Measurements from ENCODE around the gene CNIH2.

CNIH2 gene

DNA sequence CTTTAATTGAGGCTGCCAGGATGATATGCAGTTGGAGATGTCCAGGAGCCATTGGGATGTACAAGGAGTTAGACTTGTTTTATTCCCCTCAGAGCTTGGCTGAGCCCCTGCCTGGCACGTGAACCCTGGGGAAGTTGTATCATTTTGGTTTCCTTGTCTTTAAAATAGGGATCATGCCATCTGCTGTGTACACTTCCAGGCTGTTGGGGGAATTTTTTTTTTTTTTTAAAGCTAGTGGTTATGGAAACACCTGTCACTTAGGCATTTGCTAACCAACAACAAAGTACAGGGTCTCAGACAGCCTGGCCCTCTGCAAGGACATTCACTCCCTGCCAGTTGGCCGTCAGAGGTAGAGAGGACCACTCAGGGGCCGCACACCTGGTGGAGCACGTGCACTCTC lies 18.0 kb upstream of the CNIH2 start:
- H3K27ac ChIP-seq (ENCODE audit: low read length): no peak overlapping the region
- H3K27me3 ChIP-seq (ENCODE audit: low read depth, low read length): no peaks in the 10 kb centered on the region
- no peak overlapping the region for H3K4me3 ChIP-seq (ENCODE audit: low read depth in 1 of 2, low read length in 2 of 2)
- peaks cover 9 to 38% of the 10 kb centered on the region in 2 donors for H3K36me3 ChIP-seq (ENCODE audit: control insufficient read depth in 1 of 2, insufficient read depth in 2 of 2, low read length in 2 of 2)
- peaks cover 0 to 18% of the 10 kb centered on the region in 2 donors for H3K4me1 ChIP-seq (ENCODE audit: control insufficient read depth in 1 of 2, insufficient read depth in 2 of 2, low read length in 2 of 2)
- H3K9me3 ChIP-seq (ENCODE audit: control insufficient read depth in 1 of 2, low read length in 2 of 2): no peaks in the 10 kb centered on the region

DNA sequence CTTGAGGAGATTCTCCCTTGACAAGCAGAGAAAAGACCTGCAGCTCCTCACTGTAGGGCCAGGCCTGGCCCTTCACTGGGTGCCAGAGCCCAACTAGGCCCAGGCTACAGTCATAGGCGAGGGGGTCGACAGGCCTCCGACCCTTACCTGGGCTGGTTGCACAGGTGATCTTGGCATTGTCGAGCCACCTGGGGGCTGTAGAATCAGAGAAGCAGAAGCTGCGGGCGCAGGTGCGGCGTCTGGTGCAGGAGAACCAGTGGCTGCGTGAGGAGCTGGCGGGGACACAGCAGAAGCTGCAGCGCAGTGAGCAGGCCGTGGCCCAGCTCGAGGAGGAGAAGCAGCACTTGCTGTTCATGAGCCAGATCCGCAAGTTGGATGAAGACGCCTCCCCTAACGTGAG lies 16.4 kb upstream of the CNIH2 start:
- peaks cover 0 to 21% of the 10 kb centered on the region in 2 donors for H3K4me1 ChIP-seq (ENCODE audit: control insufficient read depth in 1 of 2, insufficient read depth in 2 of 2, low read length in 2 of 2)
- H3K4me3 ChIP-seq (ENCODE audit: low read depth in 1 of 2, low read length in 2 of 2): no peak overlapping the region
- no peaks in the 10 kb centered on the region for H3K9me3 ChIP-seq (ENCODE audit: control insufficient read depth in 1 of 2, low read length in 2 of 2)
- H3K27ac ChIP-seq (ENCODE audit: low read length): no peak overlapping the region
- no peaks in the 10 kb centered on the region for H3K27me3 ChIP-seq (ENCODE audit: low read depth, low read length)
- H3K36me3 ChIP-seq (ENCODE audit: control insufficient read depth in 1 of 2, insufficient read depth in 2 of 2, low read length in 2 of 2): peaks cover 9 to 48% of the 10 kb centered on the region in 2 donors

DNA sequence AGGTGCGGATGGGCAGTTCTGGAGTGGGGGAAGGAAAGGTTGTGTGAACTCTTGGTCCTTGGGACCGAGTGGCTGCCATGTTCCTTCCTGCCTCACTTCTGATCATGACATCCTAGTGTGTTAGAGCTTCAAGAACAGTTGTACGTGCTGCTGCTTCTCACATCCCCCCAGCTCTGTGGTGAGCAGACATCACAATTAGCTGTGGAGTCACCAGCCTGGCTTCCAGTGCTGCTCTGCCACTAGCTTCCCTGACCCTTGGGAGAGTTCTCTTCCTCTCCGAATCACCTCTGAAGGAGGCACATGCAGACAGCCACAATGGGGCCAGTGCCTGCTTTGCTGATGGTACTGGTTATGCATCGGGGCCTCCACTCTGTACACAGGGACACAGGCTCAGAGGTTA lies 15.8 kb upstream of the CNIH2 start:
- Histone ChIP-seq H3K9me3 (ENCODE audit: control insufficient read depth in 1 of 2, low read length in 2 of 2) (no peaks in the 10 kb centered on the region), H3K27me3 (ENCODE audit: low read depth, low read length) (no peaks in the 10 kb centered on the region), H3K4me3 (ENCODE audit: low read depth in 1 of 2, low read length in 2 of 2) (no peak overlapping the region), H3K4me1 (ENCODE audit: control insufficient read depth in 1 of 2, insufficient read depth in 2 of 2, low read length in 2 of 2) (peaks cover 0 to 24% of the 10 kb centered on the region in 2 donors), H3K36me3 (ENCODE audit: control insufficient read depth in 1 of 2, insufficient read depth in 2 of 2, low read length in 2 of 2) (peaks cover 9 to 48% of the 10 kb centered on the region in 2 donors), H3K27ac (ENCODE audit: low read length) (no peak overlapping the region)

DNA sequence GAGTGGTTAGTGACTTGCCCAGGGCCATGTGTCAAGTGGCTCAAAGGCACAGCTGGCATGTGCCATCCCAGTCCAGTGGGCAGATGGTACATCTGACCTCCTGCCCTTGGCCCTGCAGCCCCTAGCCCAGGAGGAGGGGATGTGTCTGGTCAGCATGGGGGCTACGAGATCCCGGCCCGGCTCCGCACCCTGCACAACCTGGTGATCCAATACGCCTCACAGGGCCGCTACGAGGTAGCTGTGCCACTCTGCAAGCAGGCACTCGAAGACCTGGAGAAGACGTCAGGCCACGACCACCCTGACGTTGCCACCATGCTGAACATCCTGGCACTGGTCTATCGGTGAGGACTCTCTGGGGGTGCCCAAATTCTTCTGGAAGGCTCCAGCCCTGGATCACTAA lies 15.3 kb upstream of the CNIH2 start:
- H3K4me1 ChIP-seq (ENCODE audit: control insufficient read depth in 1 of 2, insufficient read depth in 2 of 2, low read length in 2 of 2): peaks cover 0 to 25% of the 10 kb centered on the region in 2 donors
- no peaks in the 10 kb centered on the region for H3K9me3 ChIP-seq (ENCODE audit: control insufficient read depth in 1 of 2, low read length in 2 of 2)
- no peaks in the 10 kb centered on the region for H3K27me3 ChIP-seq (ENCODE audit: low read depth, low read length)
- H3K36me3 ChIP-seq (ENCODE audit: control insufficient read depth in 1 of 2, insufficient read depth in 2 of 2, low read length in 2 of 2): peaks cover 9 to 48% of the 10 kb centered on the region in 2 donors
- no peak overlapping the region for H3K27ac ChIP-seq (ENCODE audit: low read length)
- H3K4me3 ChIP-seq (ENCODE audit: low read depth in 1 of 2, low read length in 2 of 2): no peak overlapping the region

DNA sequence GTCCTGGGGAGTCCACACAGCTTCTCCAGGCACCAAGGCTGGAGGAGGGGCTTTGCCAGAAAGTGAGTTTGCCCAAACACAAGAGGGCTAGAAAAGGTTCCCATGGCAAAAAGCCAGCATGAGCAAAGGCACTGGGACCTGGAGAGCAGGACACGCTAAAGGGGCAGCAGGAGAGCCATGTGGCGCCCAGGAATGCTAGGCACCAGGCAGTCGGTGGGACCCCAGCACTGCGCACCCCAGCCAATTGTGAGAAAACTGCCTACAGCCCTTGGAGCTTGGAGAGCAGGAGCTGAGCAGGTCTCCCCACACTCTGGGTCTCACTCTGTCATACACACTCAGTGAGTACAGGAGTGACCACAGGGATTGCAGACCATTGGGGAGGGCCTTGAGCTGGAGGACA lies 14.7 kb upstream of the CNIH2 start:
- Histone ChIP-seq H3K27me3 (ENCODE audit: low read depth, low read length) (no peaks in the 10 kb centered on the region), H3K9me3 (ENCODE audit: control insufficient read depth in 1 of 2, low read length in 2 of 2) (no peaks in the 10 kb centered on the region), H3K4me1 (ENCODE audit: control insufficient read depth in 1 of 2, insufficient read depth in 2 of 2, low read length in 2 of 2) (peaks cover 0 to 22% of the 10 kb centered on the region in 2 donors), H3K36me3 (ENCODE audit: control insufficient read depth in 1 of 2, insufficient read depth in 2 of 2, low read length in 2 of 2) (peaks cover 9 to 48% of the 10 kb centered on the region in 2 donors), H3K4me3 (ENCODE audit: low read depth in 1 of 2, low read length in 2 of 2) (no peak overlapping the region), H3K27ac (ENCODE audit: low read length) (no peak overlapping the region)

DNA sequence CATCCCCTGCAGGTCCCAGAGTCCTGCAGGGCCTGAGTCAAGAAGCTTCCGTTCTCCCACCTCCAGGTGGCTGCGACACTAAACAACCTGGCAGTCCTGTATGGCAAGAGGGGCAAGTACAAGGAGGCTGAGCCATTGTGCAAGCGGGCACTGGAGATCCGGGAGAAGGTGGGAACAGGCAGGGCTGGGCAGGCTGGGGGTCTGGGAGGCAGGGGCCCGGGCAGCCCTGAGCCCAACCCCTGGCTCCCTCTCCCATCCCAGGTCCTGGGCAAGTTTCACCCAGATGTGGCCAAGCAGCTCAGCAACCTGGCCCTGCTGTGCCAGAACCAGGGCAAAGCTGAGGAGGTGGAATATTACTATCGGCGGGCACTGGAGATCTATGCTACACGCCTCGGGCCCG lies 14.2 kb upstream of the CNIH2 start:
- Histone ChIP-seq H3K4me1 (ENCODE audit: control insufficient read depth in 1 of 2, insufficient read depth in 2 of 2, low read length in 2 of 2) (peaks cover 0 to 18% of the 10 kb centered on the region in 2 donors), H3K36me3 (ENCODE audit: control insufficient read depth in 1 of 2, insufficient read depth in 2 of 2, low read length in 2 of 2) (peaks cover 9 to 48% of the 10 kb centered on the region in 2 donors), H3K4me3 (ENCODE audit: low read depth in 1 of 2, low read length in 2 of 2) (no peak overlapping the region), H3K27ac (ENCODE audit: low read length) (no peak overlapping the region), H3K9me3 (ENCODE audit: control insufficient read depth in 1 of 2, low read length in 2 of 2) (no peaks in the 10 kb centered on the region), H3K27me3 (ENCODE audit: low read depth, low read length) (no peaks in the 10 kb centered on the region)

DNA sequence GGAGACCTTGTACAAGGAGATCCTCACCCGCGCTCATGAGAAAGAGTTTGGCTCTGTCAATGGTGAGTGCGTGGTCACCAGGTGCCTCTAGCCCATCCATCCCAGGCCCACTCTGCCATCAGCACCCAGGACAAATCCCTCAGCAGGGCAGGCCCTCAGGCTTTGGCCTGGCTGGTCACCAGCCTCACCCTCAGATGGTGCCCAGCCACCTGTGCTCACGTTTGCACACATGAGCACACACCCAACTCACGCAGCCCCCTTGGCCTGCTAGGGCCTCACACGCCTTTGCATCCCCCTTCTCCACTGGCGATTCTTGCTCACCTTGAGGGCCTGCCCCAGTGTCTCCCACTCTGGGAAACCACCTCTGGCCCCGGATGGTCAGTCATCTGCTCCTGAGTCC lies 13.6 kb upstream of the CNIH2 start:
- H3K27me3 ChIP-seq (ENCODE audit: low read depth, low read length): no peaks in the 10 kb centered on the region
- no peak overlapping the region for H3K4me3 ChIP-seq (ENCODE audit: low read depth in 1 of 2, low read length in 2 of 2)
- H3K9me3 ChIP-seq (ENCODE audit: control insufficient read depth in 1 of 2, low read length in 2 of 2): no peaks in the 10 kb centered on the region
- H3K36me3 ChIP-seq (ENCODE audit: control insufficient read depth in 1 of 2, insufficient read depth in 2 of 2, low read length in 2 of 2): peaks cover 9 to 48% of the 10 kb centered on the region in 2 donors
- H3K4me1 ChIP-seq (ENCODE audit: control insufficient read depth in 1 of 2, insufficient read depth in 2 of 2, low read length in 2 of 2): peaks cover 0 to 15% of the 10 kb centered on the region in 2 donors
- no peak overlapping the region for H3K27ac ChIP-seq (ENCODE audit: low read length)

DNA sequence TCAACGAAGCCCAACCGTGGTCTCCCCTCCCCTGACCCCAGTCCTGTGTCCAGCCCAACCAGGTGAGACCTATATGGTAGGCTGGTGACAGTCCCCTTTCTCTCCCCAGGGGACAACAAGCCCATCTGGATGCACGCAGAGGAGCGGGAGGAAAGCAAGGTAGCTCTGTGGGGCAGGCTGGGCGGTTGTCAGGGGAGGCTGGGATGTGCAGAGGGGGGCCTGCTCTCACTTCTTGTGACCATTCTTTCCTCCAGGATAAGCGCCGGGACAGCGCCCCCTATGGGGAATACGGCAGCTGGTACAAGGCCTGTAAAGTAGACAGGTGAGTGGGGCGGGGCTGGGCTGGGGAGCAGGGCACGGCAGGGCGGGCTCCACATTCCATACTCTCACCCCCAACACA lies 13.1 kb upstream of the CNIH2 start:
- Histone ChIP-seq H3K4me1 (ENCODE audit: control insufficient read depth in 1 of 2, insufficient read depth in 2 of 2, low read length in 2 of 2) (peaks cover 0 to 20% of the 10 kb centered on the region in 2 donors), H3K27me3 (ENCODE audit: low read depth, low read length) (no peaks in the 10 kb centered on the region), H3K27ac (ENCODE audit: low read length) (no peak overlapping the region), H3K36me3 (ENCODE audit: control insufficient read depth in 1 of 2, insufficient read depth in 2 of 2, low read length in 2 of 2) (peaks cover 9 to 48% of the 10 kb centered on the region in 2 donors), H3K9me3 (ENCODE audit: control insufficient read depth in 1 of 2, low read length in 2 of 2) (no peaks in the 10 kb centered on the region), H3K4me3 (ENCODE audit: low read depth in 1 of 2, low read length in 2 of 2) (no peak overlapping the region)

DNA sequence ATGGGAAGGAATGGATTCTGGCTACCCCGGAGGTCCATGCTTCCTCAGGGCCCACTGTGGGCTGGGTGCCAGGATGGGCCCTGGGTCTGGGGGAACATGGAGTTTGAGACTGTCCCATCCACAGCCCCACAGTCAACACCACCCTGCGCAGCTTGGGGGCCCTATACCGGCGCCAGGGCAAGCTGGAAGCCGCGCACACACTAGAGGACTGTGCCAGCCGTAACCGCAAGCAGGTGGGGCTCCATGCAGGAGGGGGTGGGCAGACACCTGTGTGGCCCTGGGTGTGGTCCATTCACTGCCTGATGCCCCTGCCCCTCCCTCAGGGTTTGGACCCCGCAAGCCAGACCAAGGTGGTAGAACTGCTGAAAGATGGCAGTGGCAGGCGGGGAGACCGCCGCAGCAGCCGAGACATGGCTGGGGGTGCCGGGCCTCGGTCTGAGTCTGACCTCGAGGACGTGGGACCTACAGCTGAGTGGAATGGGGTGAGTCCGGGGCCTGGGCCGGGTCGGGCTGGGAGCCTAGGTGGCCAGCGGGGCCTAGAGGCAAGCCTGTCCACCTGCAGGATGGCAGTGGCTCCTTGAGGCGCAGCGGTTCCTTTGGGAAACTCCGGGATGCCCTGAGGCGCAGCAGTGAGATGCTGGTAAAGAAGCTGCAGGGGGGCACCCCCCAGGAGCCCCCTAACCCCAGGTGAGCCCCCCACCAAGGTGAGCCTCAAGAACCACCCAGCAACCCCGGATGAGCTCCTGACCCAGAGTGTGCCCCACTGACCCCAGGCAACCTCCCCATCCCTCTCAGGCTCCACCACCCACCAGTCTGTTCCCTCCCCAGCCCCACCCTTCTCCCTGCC lies 12.2 kb upstream of the CNIH2 start:
- Histone ChIP-seq H3K4me3 (ENCODE audit: low read depth in 1 of 2, low read length in 2 of 2) (no peak overlapping the region), H3K36me3 (ENCODE audit: control insufficient read depth in 1 of 2, insufficient read depth in 2 of 2, low read length in 2 of 2) (peaks cover 9 to 48% of the 10 kb centered on the region in 2 donors), H3K27me3 (ENCODE audit: low read depth, low read length) (no peaks in the 10 kb centered on the region), H3K27ac (ENCODE audit: low read length) (no peak overlapping the region), H3K4me1 (ENCODE audit: control insufficient read depth in 1 of 2, insufficient read depth in 2 of 2, low read length in 2 of 2) (peaks cover 0 to 28% of the 10 kb centered on the region in 2 donors), H3K9me3 (ENCODE audit: control insufficient read depth in 1 of 2, low read length in 2 of 2) (no peaks in the 10 kb centered on the region)

DNA sequence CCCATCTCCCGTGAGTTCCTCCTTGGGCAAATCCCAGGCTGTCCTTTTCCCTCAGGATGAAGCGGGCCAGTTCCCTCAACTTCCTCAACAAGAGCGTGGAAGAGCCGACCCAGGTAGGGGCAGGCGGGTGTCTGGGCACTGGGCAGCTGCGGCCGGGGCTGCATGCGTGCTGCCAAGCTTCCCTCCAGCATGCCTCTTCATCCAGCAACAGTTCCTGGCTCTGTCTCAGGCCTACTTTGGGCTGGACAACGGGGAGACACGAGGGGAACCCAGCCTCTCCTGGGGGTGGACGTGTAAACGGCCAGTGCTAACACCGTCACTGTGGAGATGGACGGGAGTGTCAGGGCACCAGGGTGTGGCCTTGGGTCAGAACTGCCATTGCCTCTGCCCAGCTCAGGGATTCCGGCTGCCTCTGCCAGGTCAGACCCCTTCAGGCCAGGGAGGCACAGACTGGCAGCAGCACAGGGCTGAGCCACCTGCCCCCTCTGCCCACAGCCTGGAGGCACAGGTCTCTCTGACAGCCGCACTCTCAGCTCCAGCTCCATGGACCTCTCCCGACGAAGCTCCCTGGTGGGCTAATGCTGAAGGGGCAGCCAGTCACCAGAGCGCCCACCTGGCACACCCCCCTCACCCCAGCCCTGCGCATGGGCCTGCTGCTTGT lies 11.5 kb upstream of the CNIH2 start:
- peaks cover 9 to 41% of the 10 kb centered on the region in 2 donors for H3K36me3 ChIP-seq (ENCODE audit: control insufficient read depth in 1 of 2, insufficient read depth in 2 of 2, low read length in 2 of 2)
- no peak overlapping the region for H3K27ac ChIP-seq (ENCODE audit: low read length)
- peaks cover 0 to 28% of the 10 kb centered on the region in 2 donors for H3K4me1 ChIP-seq (ENCODE audit: control insufficient read depth in 1 of 2, insufficient read depth in 2 of 2, low read length in 2 of 2)
- no peaks in the 10 kb centered on the region for H3K9me3 ChIP-seq (ENCODE audit: control insufficient read depth in 1 of 2, low read length in 2 of 2)
- peak overlapping the region in 1 of 2 donors; percentile 89 for H3K4me3 ChIP-seq (ENCODE audit: low read depth in 1 of 2, low read length in 2 of 2)
- H3K27me3 ChIP-seq (ENCODE audit: low read depth, low read length): no peaks in the 10 kb centered on the region

DNA sequence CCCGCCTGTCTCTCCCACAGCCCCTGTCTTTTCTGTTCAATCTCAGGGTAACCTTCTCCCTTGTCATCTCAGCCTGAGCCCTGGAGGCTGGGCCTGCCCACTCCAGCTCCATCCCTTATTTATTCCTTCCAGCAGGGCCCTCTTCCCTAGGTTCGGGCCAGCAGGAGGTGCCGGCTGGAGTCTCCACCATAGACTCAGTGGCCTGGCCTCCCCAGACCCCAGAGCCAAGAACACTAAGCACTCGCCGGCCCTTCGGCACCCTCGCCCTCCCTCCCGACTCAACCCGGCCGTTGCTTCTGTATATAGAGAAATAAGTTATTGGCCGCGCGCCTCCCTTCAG lies 11.0 kb upstream of the CNIH2 start:
- H3K9me3 ChIP-seq (ENCODE audit: control insufficient read depth in 1 of 2, low read length in 2 of 2): no peaks in the 10 kb centered on the region
- peak overlapping the region; percentile 44 to 89 for H3K4me3 ChIP-seq (ENCODE audit: low read depth in 1 of 2, low read length in 2 of 2)
- H3K27ac ChIP-seq (ENCODE audit: low read length): no peak overlapping the region
- peaks cover 13 to 40% of the 10 kb centered on the region in 2 donors for H3K36me3 ChIP-seq (ENCODE audit: control insufficient read depth in 1 of 2, insufficient read depth in 2 of 2, low read length in 2 of 2)
- no peaks in the 10 kb centered on the region for H3K27me3 ChIP-seq (ENCODE audit: low read depth, low read length)
- peaks cover 0 to 28% of the 10 kb centered on the region in 2 donors for H3K4me1 ChIP-seq (ENCODE audit: control insufficient read depth in 1 of 2, insufficient read depth in 2 of 2, low read length in 2 of 2)

Measured in muscle layer of duodenum (tissue), 2 donors.